Neural cell (in vitro differentiated cells): Measurements from ENCODE around the gene CDH4. TPM values are rescaled to one million over a fixed set of nuclear protein-coding genes. Genes with fewer than 3 reads are reported as not detected.

Experiments
- H2AFZ ChIP-seq: fragments of 200-600, 300-800 bp; sonication (generic), shearing (Covaris generic); 2 replicates; pipeline ENCODE4 v1.6.0; 2014; ENCODE audit warnings: low read depth, mild to moderate bottlenecking, antibody characterized with exemption, low read length, moderate library complexity
- H3F3A ChIP-seq: fragments of 200-600 bp; shearing (Covaris generic); 2 replicates; pipeline ENCODE4 v1.6.1; 2016; ENCODE audit warnings: mild to moderate bottlenecking, moderate library complexity, mixed read lengths, antibody characterized with exemption, low read length; ENCODE audit not compliant: insufficient read depth, poor library complexity, severe bottlenecking
- H3K27ac ChIP-seq: fragments of 200-600, 300-800 bp; sonication (generic), shearing (Covaris generic); 2 replicates; pipeline ENCODE4 v1.5.1; 2014; ENCODE audit warnings: mild to moderate bottlenecking, low read length, moderate library complexity
- H3K27me3 ChIP-seq: fragments of 300-800, 200-600 bp; sonication (generic), shearing (Covaris generic); 2 replicates; pipeline ENCODE4 v1.6.0; 2014; ENCODE audit warnings: mild to moderate bottlenecking, low read depth, low read length, moderate library complexity; ENCODE audit not compliant: insufficient read depth
- H3K36me3 ChIP-seq: fragments of 300-800, 200-600 bp; sonication (generic), shearing (Covaris generic); 2 replicates; pipeline ENCODE4 v1.5.1; 2014; ENCODE audit warnings: mild to moderate bottlenecking, antibody characterized with exemption, low read length, moderate library complexity; ENCODE audit not compliant: insufficient read depth
- H3K4me2 ChIP-seq: fragments of 300-800, 200-600 bp; sonication (generic), shearing (Covaris generic); 2 replicates; pipeline ENCODE4 v1.6.0; 2014; ENCODE audit warnings: mild to moderate bottlenecking, low read length
- H3K4me3 ChIP-seq: fragments of 300-800, 200-600 bp; sonication (generic), shearing (Covaris generic); 2 replicates; pipeline ENCODE4 v1.5.1; 2014; ENCODE audit warnings: mild to moderate bottlenecking, low read length, moderate library complexity
- H3K79me2 ChIP-seq: fragments of 200-600 bp; shearing (Covaris generic); replicated peaks from 2 replicates; pipeline ENCODE4 v1.6.0; 2014; ENCODE audit warnings: mild to moderate bottlenecking, low read length, moderate library complexity; ENCODE audit not compliant: insufficient read depth
- H3K9ac ChIP-seq: fragments of 300-800, 200-600 bp; sonication (generic), shearing (Covaris generic); 2 replicates; pipeline ENCODE4 v1.6.1; 2016; ENCODE audit warnings: mild to moderate bottlenecking, low read length, mixed read lengths
- H3K9me2 ChIP-seq: fragments of 200-600 bp; shearing (Covaris generic); 2 replicates; pipeline ENCODE4 v1.6.1; 2016; ENCODE audit warnings: mild to moderate bottlenecking, low read length, mixed read lengths; ENCODE audit not compliant: insufficient read depth
- H3K9me3 ChIP-seq: fragments of 200-600, 300-800 bp; sonication (generic), shearing (Covaris generic); 2 replicates; pipeline ENCODE4 v1.6.1; 2016; ENCODE audit warnings: mild to moderate bottlenecking, mixed run types, low read length, moderate library complexity, mixed read lengths
- H4K20me1 ChIP-seq: fragments of 200-600 bp; shearing (Covaris generic); 2 replicates; pipeline ENCODE4 v1.6.1; 2016; ENCODE audit warnings: mild to moderate bottlenecking, mixed run types; ENCODE audit not compliant: insufficient read depth
- EP300 ChIP-seq: fragments of 450-650 bp; conservative IDR thresholded peaks from 2 replicates; pipeline ENCODE4 v1.6.1; 2014; ENCODE audit warnings: antibody characterized with exemption, mild to moderate bottlenecking, moderate library complexity; ENCODE audit not compliant: poor library complexity, severe bottlenecking
- EZH2 ChIP-seq: fragments of 200-600, 300-800 bp; shearing (Covaris generic), sonication (generic); IDR thresholded peaks from 2 replicates; pipeline ENCODE4 v1.6.1; 2014; ENCODE audit warnings: antibody characterized with exemption, low read length, borderline replicate concordance, mild to moderate bottlenecking; ENCODE audit not compliant: insufficient read depth, poor library complexity, severe bottlenecking
- MXI1 ChIP-seq: fragments of 450-650 bp; conservative IDR thresholded peaks from 2 replicates; pipeline ENCODE4 v1.6.1; 2014; ENCODE audit warnings: antibody characterized with exemption, mild to moderate bottlenecking; ENCODE audit not compliant: poor library complexity, severe bottlenecking
- POLR2AphosphoS5 ChIP-seq: IDR thresholded peaks from 2 replicates; pipeline ENCODE4 v1.6.1; 2012
- RAD21 ChIP-seq: fragments of 450-650 bp; conservative IDR thresholded peaks from 2 replicates; pipeline ENCODE4 v1.6.1; 2014; ENCODE audit warnings: antibody characterized with exemption, mild to moderate bottlenecking, moderate library complexity
- SMC3 ChIP-seq: fragments of 450-650 bp; conservative IDR thresholded peaks from 2 replicates; pipeline ENCODE4 v1.6.1; 2014; ENCODE audit warnings: antibody characterized with exemption, mild to moderate bottlenecking, moderate library complexity; ENCODE audit not compliant: poor library complexity
- TAF1 ChIP-seq: IDR thresholded peaks from 2 replicates; pipeline ENCODE4 v1.6.1; 2012; ENCODE audit warnings: low read depth
- polyA plus RNA-seq: library from polyadenylated mRNA; depleted of rRNA; stranded (reverse); fragments of >200 nt; gene quantifications from 2 replicates; pipeline ENCODE4 v1.2.3, GENCODE V29; 2014
- TF ChIP-seq, protein P1 (sequence below): IDR thresholded peaks from 2 replicates; pipeline ENCODE4 v1.6.1; 2012; ENCODE audit warnings: borderline replicate concordance
- TF ChIP-seq, protein P2 (sequence below): fragments of 450-650 bp; IDR thresholded peaks from 2 replicates; pipeline ENCODE4 v1.5.1; 2014; ENCODE audit warnings: antibody characterized with exemption, mild to moderate bottlenecking, moderate library complexity; ENCODE audit not compliant: poor library complexity, severe bottlenecking

The CDH4 gene
- polyA plus RNA-seq, 1 donor from 2014 or later = 24.6 TPM

DNA sequence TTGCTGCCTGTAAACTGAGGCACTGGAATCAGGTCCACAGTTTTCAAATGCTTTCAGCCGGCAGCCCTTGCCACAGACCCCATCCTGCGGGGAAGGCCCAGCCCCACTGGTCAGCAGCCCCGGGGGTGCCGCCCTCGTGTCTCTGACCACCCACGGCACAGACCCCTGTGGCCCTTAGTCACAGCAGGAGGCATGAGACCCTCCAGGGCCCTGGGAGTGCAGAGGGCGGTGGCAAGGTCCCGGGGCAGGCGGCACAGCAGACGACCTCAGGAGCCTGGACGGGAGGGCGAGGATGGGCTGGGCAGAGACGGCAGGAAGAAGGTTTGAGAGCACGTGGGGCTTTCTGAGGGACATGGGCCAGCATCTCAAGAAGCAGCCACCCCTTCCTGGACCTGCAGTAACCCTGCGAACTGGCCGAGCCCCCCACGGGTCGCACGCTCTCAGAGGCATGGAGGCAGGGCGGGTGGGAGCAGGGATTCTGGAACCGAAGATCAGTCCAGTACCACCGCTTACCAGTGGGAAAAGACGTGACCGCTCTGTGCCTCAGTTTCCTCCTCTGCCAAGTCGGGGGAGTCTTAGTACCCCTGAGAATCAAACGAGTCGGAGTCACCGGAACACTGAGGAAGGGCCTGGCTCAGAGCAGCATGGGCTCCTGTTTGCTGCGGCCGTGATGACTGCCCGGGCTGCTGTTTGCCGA, 672.9 kb downstream of the CDH4 start:
- no peak overlapping the region for H3K9ac ChIP-seq
- H3K9me3 ChIP-seq = no peaks in the 10 kb centered on the region
- H3K9me2 ChIP-seq = no peaks in the 10 kb centered on the region
- H3K79me2 ChIP-seq = no peaks in the 10 kb centered on the region
- H3K36me3 ChIP-seq = peaks cover 5% of the 10 kb centered on the region
- no peaks in the 10 kb centered on the region for H3F3A ChIP-seq
- no peak for TF ChIP-seq TAF1
- TF ChIP-seq RAD21 = no peak
- TF ChIP-seq POLR2AphosphoS5 = no peak
- no peak for TF ChIP-seq SMC3
- no peak for TF ChIP-seq EP300
- no peak for TF ChIP-seq EZH2
- TF ChIP-seq, protein P1, sequence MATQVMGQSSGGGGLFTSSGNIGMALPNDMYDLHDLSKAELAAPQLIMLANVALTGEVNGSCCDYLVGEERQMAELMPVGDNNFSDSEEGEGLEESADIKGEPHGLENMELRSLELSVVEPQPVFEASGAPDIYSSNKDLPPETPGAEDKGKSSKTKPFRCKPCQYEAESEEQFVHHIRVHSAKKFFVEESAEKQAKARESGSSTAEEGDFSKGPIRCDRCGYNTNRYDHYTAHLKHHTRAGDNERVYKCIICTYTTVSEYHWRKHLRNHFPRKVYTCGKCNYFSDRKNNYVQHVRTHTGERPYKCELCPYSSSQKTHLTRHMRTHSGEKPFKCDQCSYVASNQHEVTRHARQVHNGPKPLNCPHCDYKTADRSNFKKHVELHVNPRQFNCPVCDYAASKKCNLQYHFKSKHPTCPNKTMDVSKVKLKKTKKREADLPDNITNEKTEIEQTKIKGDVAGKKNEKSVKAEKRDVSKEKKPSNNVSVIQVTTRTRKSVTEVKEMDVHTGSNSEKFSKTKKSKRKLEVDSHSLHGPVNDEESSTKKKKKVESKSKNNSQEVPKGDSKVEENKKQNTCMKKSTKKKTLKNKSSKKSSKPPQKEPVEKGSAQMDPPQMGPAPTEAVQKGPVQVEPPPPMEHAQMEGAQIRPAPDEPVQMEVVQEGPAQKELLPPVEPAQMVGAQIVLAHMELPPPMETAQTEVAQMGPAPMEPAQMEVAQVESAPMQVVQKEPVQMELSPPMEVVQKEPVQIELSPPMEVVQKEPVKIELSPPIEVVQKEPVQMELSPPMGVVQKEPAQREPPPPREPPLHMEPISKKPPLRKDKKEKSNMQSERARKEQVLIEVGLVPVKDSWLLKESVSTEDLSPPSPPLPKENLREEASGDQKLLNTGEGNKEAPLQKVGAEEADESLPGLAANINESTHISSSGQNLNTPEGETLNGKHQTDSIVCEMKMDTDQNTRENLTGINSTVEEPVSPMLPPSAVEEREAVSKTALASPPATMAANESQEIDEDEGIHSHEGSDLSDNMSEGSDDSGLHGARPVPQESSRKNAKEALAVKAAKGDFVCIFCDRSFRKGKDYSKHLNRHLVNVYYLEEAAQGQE = no peak
- TF ChIP-seq, protein P2, sequence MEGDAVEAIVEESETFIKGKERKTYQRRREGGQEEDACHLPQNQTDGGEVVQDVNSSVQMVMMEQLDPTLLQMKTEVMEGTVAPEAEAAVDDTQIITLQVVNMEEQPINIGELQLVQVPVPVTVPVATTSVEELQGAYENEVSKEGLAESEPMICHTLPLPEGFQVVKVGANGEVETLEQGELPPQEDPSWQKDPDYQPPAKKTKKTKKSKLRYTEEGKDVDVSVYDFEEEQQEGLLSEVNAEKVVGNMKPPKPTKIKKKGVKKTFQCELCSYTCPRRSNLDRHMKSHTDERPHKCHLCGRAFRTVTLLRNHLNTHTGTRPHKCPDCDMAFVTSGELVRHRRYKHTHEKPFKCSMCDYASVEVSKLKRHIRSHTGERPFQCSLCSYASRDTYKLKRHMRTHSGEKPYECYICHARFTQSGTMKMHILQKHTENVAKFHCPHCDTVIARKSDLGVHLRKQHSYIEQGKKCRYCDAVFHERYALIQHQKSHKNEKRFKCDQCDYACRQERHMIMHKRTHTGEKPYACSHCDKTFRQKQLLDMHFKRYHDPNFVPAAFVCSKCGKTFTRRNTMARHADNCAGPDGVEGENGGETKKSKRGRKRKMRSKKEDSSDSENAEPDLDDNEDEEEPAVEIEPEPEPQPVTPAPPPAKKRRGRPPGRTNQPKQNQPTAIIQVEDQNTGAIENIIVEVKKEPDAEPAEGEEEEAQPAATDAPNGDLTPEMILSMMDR = no peak
- no peak for TF ChIP-seq MXI1
- H2AFZ ChIP-seq = no peak overlapping the region
- no peaks in the 10 kb centered on the region for H3K27me3 ChIP-seq
- no peaks in the 10 kb centered on the region for H4K20me1 ChIP-seq
- no peak overlapping the region for H3K4me2 ChIP-seq
- H3K4me3 ChIP-seq = no peak overlapping the region
- no peak overlapping the region for H3K27ac ChIP-seq

DNA sequence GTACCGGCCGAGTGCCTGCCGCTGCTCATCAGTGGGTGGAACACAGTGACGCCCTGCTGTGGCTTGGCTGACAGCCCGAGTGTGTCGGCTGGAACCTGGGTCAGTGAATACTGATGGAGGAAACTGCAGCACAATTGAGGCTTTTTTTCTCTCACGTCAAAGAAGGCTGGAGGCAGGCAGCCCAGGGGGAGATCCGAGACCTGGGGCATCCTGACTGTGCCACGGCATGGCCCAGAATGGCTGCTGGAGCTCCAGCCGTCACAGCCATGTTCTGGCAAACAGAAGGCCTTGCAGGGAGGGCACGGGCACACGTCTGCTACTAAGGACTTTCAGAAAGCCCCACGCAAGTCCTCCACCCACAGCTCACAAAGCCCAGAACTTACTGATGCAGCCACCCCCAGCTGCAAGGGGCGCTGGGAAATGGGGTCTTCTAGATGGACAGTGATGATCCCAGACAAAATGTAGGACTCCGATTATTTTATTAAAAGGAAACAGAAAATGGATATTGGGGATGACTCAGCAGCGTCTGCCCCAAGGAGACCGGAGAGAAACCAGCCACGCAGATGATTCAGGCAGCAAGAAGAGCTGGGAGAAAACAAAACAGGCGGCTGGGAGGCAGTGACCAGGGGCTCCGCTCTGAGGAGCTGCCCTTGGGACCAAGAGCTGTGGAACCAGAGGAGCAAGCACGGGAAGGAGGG, 673.6 kb downstream of the CDH4 start:
- no peaks in the 10 kb centered on the region for H3K79me2 ChIP-seq
- no peak overlapping the region for H3K4me2 ChIP-seq
- no peak overlapping the region for H3K27ac ChIP-seq
- no peak overlapping the region for H3K4me3 ChIP-seq
- H3K9ac ChIP-seq = no peak overlapping the region
- TF ChIP-seq, protein P1 = no peak
- TF ChIP-seq POLR2AphosphoS5 = no peak
- TF ChIP-seq TAF1 = no peak
- TF ChIP-seq EP300 = no peak
- TF ChIP-seq, protein P2 = no peak
- TF ChIP-seq MXI1 = no peak
- no peak for TF ChIP-seq RAD21
- no peak for TF ChIP-seq SMC3
- TF ChIP-seq EZH2 = no peak
- no peaks in the 10 kb centered on the region for H3K9me3 ChIP-seq
- H3K9me2 ChIP-seq = no peaks in the 10 kb centered on the region
- peaks cover 5% of the 10 kb centered on the region for H3K36me3 ChIP-seq
- H2AFZ ChIP-seq = no peak overlapping the region
- H3K27me3 ChIP-seq = no peaks in the 10 kb centered on the region
- no peaks in the 10 kb centered on the region for H4K20me1 ChIP-seq
- no peaks in the 10 kb centered on the region for H3F3A ChIP-seq
